Naive thymus-derived CD8-positive, alpha-beta T cell (primary cell): Measurements from ENCODE around the gene IFI6. TPM values are rescaled to one million over a fixed set of nuclear protein-coding genes. Genes with fewer than 3 reads are reported as not detected.
"Not testable (repeated sequence)": the region's sequence is repeated elsewhere in the genome, so short reads cannot be mapped to it uniquely, and the experiment has no call there.

Source experiments
- ATAC-seq, 2 donors: fragments of 150-1000 bp; cut with Tn5 transposase in 1 of 2; sonication (Bioruptor Pico), chemical (Tn5 transposase) in 1 of 2; 1 replicate in 1 of 2; 2 replicates in 1 of 2; pipeline ENCODE4 v1.10.0; 2021; ENCODE audit warnings: mild to moderate bottlenecking in 2 of 2, moderate library complexity in 2 of 2
- POLR2A ChIA-PET: fragments of 350-600 bp; sonication (Branson Sonifier 250); formaldehyde crosslinking; loops from one replicate; lab custom pipeline; 2021; ENCODE audit warnings: antibody characterized with exemption; lab: Charles Lee
- DNase-seq, 10 donors: peaks; one replicate each; pipeline versions ENCODE4 v3.0.0 to v3.0.0-alpha.2; 2020 to 2022
- H3K27ac Mint-ChIP-seq, 10 donors: one replicate each; pipeline ENCODE4 v1.8.0; 2020 to 2022; ENCODE audit warnings: mild to moderate bottlenecking in 10 of 10, mixed read lengths in 10 of 10, moderate library complexity in 4 of 10, inconsistent platforms in 1 of 10
- H3K27me3 Mint-ChIP-seq, 5 donors: one replicate each; pipeline ENCODE4 v1.8.0; 2021 to 2022; ENCODE audit warnings: mixed read lengths in 5 of 5
- H3K36me3 Mint-ChIP-seq, 3 donors: one replicate each; pipeline ENCODE4 v1.8.0; 2020 to 2022; ENCODE audit warnings: mixed read lengths in 3 of 3, mild to moderate bottlenecking in 2 of 3, inconsistent platforms in 1 of 3
- H3K4me1 Mint-ChIP-seq, 4 donors: one replicate each; pipeline ENCODE4 v1.8.0; 2021 to 2022; ENCODE audit warnings: mixed read lengths in 4 of 4
- H3K4me3 Mint-ChIP-seq, 10 donors: one replicate each; pipeline ENCODE4 v1.8.0; 2020 to 2022; ENCODE audit warnings: mild to moderate bottlenecking in 10 of 10, mixed read lengths in 10 of 10, moderate library complexity in 6 of 10, inconsistent platforms in 1 of 10
- H3K9me3 Mint-ChIP-seq, 9 donors: one replicate each; pipeline ENCODE4 v1.8.0; 2020 to 2022; ENCODE audit warnings: mixed read lengths in 9 of 9, mild to moderate bottlenecking in 3 of 9, inconsistent platforms in 1 of 9, moderate library complexity in 1 of 9
- polyA plus RNA-seq, 3 donors: library from polyadenylated mRNA; unstranded; fragments of 300-500 nt; fragmentation: Illumina TruSeq; gene quantifications; one replicate each; pipeline ENCODE4 v1.2.3, GENCODE V29; 2021
- total RNA-seq, 8 experiments: library from RNA in 2 of 8; stranded (reverse) in 2 of 8; gene quantifications; one replicate each; pipeline ENCODE4 v1.2.3 and lab custom pipeline; 2021 to 2026

The IFI6 gene, protein sequence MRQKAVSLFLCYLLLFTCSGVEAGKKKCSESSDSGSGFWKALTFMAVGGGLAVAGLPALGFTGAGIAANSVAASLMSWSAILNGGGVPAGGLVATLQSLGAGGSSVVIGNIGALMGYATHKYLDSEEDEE
- total RNA-seq (10 to 100 TPM; 23.3 to 24.5 TPM), polyA plus RNA-seq (100 to 1,000 TPM; 145 to 171 (median 146) TPM), total RNA-seq (lab: John Stamatoyannopoulos, UW) (3.2 to 11.6 (median 7.4) reads per million in 6 experiments)

DNA sequence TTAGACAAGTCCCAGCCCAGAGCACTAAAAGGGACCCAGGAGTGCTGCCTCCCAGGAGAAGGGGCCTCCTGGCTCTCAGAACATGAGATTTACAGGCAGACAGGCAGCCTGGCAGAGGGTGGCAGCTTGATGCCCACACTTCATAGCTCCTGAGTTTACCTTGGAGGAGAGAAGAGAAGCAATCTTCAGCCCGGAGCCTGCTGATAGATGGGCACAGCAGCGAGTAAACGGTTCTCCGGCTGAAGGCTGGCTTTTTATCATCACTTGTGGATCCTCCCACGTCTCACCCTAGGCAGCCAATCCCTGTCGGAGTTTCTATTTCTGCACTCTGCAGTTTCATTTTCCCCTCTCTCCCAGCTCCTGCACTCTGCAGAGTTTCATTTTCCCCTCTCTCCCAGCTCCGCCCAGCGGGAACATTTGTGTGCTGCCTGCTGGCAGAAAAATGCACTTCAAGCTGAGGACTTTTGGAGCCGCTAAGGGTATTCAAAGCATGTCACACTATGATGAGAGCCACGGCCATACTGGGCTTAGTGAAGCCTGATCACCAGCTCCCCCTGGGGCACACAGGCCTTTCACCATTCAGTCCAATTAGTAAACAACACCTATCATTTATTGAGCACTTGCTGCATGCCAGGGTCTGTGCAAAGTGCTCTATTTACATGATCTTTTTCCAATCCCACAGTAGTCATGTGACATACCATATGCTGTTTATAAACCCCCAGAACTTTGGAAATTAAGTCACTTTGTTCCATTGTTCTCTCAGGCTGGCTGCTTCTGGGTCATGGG is at the start of gene IFI6:
Gene IFI6, minus strand, starts transcription at position 229 of the 786 bp plus-strand sequence. CDS start 2,878 bp downstream, outside the sequence.
- Mint-ChIP-seq H3K27me3 (no peaks in the 10 kb centered on the region), H3K9me3 (no peaks in the 10 kb centered on the region), H3K4me1 (peaks cover 14 to 46% (median 40%) of the 10 kb centered on the region in 4 donors), H3K4me3 (peak within 1 kb of the TSS; percentile 88 to 99 (median 98)), H3K27ac (peak within 1 kb of the TSS; percentile 94 to 99 (median 99)), H3K36me3 (peaks cover 0 to 7% (median 6%) of the 10 kb centered on the region in 3 donors)
- POLR2A ChIA-PET, result interaction anchor here (0.7 to 2.2 kb wide), 11 partner anchors 10 to 370 kb away, joined by 3 to 17 read pairs (median 4); partner anchors contain the start of genes FAM76A and PPP1R8
- DNase-seq (peak; percentile 50 to 86 (median 78)), ATAC-seq (peak; percentile 89 to 94)

DNA sequence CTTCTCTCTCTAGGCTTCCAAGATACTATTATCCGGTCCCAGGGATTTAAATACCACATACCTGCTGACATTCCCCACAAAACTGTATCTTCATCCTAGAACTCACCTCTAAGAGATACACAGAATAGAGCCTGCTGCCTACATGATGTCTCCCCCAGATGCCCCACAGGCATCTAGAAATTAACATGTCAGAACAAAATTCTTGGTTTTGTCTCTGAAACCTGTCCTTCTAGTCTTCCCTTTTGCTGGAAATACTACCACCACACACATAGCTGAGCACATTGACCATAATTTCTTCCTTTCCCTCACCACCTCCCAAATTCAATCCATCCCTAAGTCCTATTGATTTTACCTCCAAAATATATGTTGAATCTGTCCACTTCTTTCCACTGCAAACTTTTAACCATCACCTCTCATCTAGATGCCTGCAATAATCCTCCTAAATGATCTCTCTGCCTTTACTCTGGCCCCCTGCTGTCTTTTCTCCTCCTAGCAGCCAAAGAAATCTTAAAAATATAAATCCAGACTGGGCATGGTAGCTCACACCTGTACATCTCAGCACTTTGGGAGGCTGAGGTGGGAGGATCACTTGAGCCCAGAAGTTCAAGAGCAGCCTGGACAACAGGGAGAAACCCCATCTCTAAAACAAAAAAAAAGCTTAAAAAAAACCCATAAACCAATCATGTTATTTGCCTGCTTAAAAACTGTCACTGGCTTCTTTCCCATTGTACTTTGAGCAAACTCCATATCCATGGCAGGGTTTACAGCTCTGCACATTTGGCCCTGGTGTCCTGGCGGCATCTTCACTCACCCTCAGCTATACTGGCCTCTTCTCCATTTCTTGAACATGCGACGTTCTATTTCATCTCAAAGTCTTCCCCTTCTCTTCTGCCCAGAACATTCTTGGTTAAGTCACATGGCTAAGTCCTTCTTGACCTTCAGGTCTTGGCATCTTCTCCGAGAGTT is 47.6 kb upstream of the IFI6 start:
- DNase-seq (peak in 2 of 10 donors; percentile 10 to 17), ATAC-seq (peak; percentile 60 to 61)
- Mint-ChIP-seq H3K9me3 (peaks cover 0 to 12% (median 9%) of the 10 kb centered on the region in 9 donors), H3K27me3 (peaks cover 8 to 19% (median 15%) of the 10 kb centered on the region in 5 donors), H3K27ac (peak overlapping the region in 4 of 10 donors; percentile 1 to 54 (median 36)), H3K4me1 (peaks cover 0 to 2% (median 1%) of the 10 kb centered on the region in 4 donors), H3K36me3 (peaks cover 0 to 9% (median 8%) of the 10 kb centered on the region in 3 donors), H3K4me3 (no peak overlapping the region)
- POLR2A ChIA-PET, result no interaction called here

DNA sequence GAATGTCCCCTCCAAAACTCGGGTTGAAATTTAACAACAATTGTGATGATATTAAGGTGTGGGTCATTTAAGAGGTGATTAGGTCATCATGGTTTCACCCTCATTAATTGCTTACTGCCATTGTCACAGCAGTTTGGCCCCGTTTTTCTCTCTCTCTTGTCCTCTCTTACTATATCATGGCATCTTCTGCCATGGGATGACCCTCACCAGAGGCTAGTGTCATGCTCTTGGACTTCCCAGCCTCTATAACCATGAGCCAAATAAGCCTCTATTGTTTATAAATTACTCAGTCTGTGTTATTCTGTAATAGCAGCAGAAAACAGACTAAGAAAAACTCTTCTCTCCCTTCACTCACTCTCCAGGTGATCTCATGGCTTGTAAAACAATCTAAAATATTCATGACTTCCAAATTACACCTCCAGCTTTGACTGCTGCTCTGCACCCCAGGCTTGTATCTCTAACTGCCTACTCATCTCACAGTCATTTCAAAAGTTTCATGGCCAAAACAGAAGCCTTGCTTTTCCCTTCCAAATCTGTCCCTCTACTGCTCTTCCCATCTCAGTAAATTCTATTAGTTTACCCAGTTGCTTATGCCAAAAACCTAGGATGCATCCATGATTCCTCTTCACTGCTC is 44.4 kb upstream of the IFI6 start:
- Mint-ChIP-seq H3K27me3 (peaks cover 8 to 22% (median 15%) of the 10 kb centered on the region in 5 donors), H3K4me3 (no peak overlapping the region), H3K27ac (peak overlapping the region in 1 of 10 donors; percentile 37), H3K4me1 (peaks cover 2 to 16% (median 11%) of the 10 kb centered on the region in 4 donors), H3K36me3 (peaks cover 0 to 9% (median 8%) of the 10 kb centered on the region in 3 donors), H3K9me3 (peaks cover 0 to 12% (median 9%) of the 10 kb centered on the region in 9 donors)
- POLR2A ChIA-PET, result no interaction called here
- DNase-seq (no peak), ATAC-seq (no peak)

DNA sequence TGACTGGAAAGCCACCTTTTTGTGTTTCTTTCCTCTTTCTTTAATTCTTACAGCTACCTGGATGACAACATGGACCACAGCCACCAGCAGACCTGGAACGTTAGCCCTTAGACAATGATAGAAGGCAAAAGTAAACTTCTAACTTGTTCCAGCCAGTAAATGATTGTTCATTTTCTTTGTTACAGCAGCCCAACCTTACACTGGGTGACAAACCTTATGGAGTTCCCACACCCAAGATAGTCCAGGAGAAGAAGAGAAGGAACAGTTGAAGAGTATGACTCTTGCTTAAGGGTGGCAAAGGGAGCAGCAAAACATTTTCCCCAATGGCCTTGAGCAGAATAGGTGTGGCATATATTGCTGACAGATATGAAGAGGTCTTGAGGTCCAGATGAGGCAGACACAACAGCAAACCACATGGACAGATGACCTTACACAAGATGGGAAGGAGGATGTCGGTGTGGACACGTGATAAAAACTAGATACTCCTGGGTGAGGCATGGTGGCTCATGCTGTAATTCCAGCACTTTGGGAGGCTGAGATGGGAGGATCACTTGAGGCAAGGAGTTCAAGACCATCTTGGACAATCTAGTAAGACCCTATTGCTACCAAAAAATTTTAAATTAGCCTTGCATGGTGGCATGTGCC is 42.0 kb upstream of the IFI6 start:
- H3K4me1 Mint-ChIP-seq, result peaks cover 0 to 16% (median 11%) of the 10 kb centered on the region in 4 donors
- POLR2A ChIA-PET, result no interaction called here
- no peak overlapping the region for H3K4me3 Mint-ChIP-seq
- H3K9me3 Mint-ChIP-seq, result peaks cover 0 to 12% (median 9%) of the 10 kb centered on the region in 9 donors
- peak overlapping the region in 1 of 10 donors; percentile 39 for H3K27ac Mint-ChIP-seq
- H3K27me3 Mint-ChIP-seq, result peaks cover 8 to 20% (median 15%) of the 10 kb centered on the region in 5 donors
- ATAC-seq (no peak), DNase-seq (no peak)
- peaks cover 0 to 9% (median 8%) of the 10 kb centered on the region in 3 donors for H3K36me3 Mint-ChIP-seq

DNA sequence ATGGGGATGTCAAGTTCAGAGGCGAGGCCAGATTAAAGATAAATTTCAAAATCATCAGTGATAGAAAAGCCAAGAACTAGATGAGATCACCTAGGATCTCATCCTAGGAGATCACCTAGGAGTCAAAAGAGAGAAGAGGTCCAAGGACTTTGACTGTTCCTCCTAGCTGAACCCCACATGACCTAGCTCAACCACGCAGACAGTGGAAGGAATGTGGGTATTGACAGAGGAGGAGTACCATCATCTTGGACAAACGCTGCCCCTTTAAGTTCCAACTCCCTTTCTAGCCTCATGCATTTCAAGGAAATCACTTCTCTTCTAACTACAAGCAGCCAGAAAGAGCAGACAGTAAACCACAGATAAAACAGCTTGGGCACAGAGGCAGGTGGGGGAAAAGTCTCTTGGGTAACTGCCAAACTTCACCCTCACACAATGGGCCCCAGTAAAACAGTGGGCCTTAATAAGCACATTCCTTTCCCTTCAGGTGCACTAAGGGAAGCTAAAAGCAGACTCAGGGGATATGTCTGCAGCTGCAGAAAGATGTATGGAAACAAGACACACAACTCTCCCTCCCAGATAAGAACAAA is 41.2 kb upstream of the IFI6 start:
- H3K27me3 Mint-ChIP-seq, result peaks cover 8 to 20% (median 15%) of the 10 kb centered on the region in 5 donors
- ATAC-seq (no peak), DNase-seq (no peak)
- no peak overlapping the region for H3K4me3 Mint-ChIP-seq
- peaks cover 0 to 12% (median 9%) of the 10 kb centered on the region in 9 donors for H3K9me3 Mint-ChIP-seq
- POLR2A ChIA-PET, result no interaction called here
- H3K27ac Mint-ChIP-seq, result peak overlapping the region in 4 of 10 donors; percentile 0 to 70 (median 24)
- H3K4me1 Mint-ChIP-seq, result peaks cover 0 to 16% (median 11%) of the 10 kb centered on the region in 4 donors
- peaks cover 0 to 13% (median 8%) of the 10 kb centered on the region in 3 donors for H3K36me3 Mint-ChIP-seq

DNA sequence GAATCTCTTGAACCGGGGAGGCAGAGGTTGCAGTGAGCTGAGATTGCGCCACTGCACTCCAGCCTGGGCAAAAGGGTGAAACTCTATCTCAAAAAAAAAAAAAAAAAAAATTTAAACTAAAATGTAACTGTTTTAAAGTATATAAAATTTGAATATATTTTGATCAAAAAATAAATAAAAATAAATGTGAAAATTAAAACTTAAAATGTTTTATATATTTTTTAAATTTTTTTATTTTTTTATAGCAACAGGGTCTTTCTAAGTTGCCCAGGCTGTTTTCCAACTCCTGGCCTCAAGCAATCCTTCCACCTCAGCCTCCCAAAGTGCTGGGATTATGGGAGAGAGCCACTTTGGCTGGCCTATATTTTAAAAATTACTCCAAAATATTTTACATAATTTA is 38.6 kb upstream of the IFI6 start:
- no peak overlapping the region for H3K27ac Mint-ChIP-seq
- peaks cover 0 to 2% (median 0%) of the 10 kb centered on the region in 9 donors for H3K9me3 Mint-ChIP-seq
- H3K4me1 Mint-ChIP-seq, result peaks cover 0 to 16% (median 11%) of the 10 kb centered on the region in 4 donors
- ATAC-seq (no peak), DNase-seq (no peak)
- peaks cover 0 to 6% (median 0%) of the 10 kb centered on the region in 3 donors for H3K36me3 Mint-ChIP-seq
- POLR2A ChIA-PET, result no interaction called here
- peaks cover 0 to 6% (median 4%) of the 10 kb centered on the region in 5 donors for H3K27me3 Mint-ChIP-seq
- no peak overlapping the region for H3K4me3 Mint-ChIP-seq

DNA sequence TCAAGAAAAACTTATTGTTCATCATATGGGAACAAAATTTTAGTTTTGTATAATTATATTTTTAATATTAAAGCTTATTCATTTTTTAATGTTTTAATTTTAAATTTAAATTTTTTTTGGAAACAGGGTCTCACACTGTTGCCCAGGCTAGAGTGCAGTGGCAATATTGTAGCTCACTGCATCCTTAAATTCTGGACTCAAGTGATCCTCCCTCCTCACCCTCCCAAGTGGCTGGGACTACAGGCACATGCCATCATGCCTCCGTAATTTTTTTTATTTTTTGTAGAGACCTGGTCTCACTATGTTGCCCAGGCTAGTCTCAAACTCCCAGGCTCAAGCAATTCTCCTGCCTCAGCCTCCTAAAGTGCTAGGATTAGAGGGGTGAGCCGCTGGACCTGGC is 33.6 kb upstream of the IFI6 start:
- Mint-ChIP-seq H3K27me3 (peaks cover 0 to 9% (median 0%) of the 10 kb centered on the region in 5 donors), H3K4me1 (no peaks in the 10 kb centered on the region), H3K9me3 (peaks cover 0 to 23% (median 9%) of the 10 kb centered on the region in 9 donors), H3K27ac (no peak overlapping the region), H3K4me3 (no peak overlapping the region), H3K36me3 (peaks cover 0 to 18% (median 17%) of the 10 kb centered on the region in 3 donors)
- DNase-seq (no peak), ATAC-seq (no peak)
- POLR2A ChIA-PET, result no interaction called here

DNA sequence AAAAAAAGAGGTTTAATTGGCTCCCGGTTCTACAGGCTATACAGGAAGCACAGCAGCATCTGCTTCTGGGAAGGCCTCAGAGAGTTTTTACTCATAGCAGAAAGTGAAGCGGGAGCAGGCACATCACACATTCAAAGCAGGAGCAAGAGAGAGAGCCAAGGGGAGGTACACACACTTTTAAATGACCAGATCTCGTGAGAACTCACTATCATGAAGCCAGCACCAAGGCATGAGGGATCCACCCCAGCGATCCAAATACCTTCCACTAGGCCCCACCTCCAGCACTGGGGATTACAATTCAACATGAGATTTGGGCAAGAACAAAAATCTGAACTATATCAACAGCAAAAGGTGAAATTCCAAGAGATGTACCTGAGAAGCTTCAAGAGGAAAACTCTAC is 33.0 kb upstream of the IFI6 start:
- DNase-seq (no peak), ATAC-seq (no peak)
- H3K9me3 Mint-ChIP-seq, result peaks cover 0 to 23% (median 9%) of the 10 kb centered on the region in 9 donors
- no peak overlapping the region for H3K4me3 Mint-ChIP-seq
- POLR2A ChIA-PET, result no interaction called here
- peak overlapping the region in 1 of 10 donors; percentile 51 for H3K27ac Mint-ChIP-seq
- no peaks in the 10 kb centered on the region for H3K4me1 Mint-ChIP-seq
- peaks cover 0 to 18% (median 17%) of the 10 kb centered on the region in 3 donors for H3K36me3 Mint-ChIP-seq
- peaks cover 0 to 10% (median 0%) of the 10 kb centered on the region in 5 donors for H3K27me3 Mint-ChIP-seq

DNA sequence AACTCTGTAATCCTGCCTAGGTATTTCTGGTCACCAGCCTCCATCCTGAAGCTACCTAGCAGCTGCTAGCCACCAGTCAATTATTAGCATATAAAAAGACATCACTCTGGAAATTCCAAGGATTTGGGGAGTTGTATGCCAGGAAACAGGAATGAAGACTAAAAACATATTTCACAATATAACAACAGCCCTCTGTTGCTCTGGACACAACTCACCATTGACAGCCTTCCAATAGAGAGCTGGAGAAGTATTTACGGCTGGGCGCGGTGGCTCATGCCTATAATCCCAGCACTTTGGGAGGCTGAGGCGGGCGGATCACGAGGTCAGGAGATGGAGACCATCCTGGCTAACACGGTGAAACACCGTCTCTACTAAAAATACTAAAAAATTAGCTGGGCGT is 24.8 kb upstream of the IFI6 start:
- POLR2A ChIA-PET, H3K4me1 Mint-ChIP-seq, H3K27ac Mint-ChIP-seq, H3K4me3 Mint-ChIP-seq, ATAC-seq, DNase-seq, H3K36me3 Mint-ChIP-seq, H3K27me3 Mint-ChIP-seq: not testable (repeated sequence)
- peaks cover 0 to 11% (median 0%) of the 10 kb centered on the region in 9 donors for H3K9me3 Mint-ChIP-seq

DNA sequence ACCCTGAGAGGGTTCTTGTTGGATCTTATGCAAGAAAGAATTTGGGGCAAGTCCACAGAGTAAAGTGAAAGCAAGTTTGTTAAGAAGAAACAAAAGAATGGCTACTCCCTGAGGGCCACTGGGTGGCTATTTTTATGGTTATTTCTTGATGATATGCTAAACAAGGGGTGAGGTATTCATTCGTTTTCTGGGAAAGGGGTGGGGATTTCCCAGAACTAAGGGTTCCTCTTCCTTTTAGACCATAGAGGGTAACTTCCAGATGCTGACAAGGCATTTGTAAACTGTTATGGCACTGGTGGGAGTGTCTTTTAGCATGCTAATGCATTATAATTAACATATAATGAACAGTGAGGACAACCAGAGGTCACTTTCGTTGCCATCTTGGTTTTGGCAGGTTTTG is 18.2 kb upstream of the IFI6 start:
- POLR2A ChIA-PET, result no interaction called here
- Mint-ChIP-seq H3K36me3 (no peaks in the 10 kb centered on the region), H3K4me1 (no peaks in the 10 kb centered on the region), H3K9me3 (peaks cover 0 to 4% (median 0%) of the 10 kb centered on the region in 9 donors), H3K4me3 (no peak overlapping the region), H3K27ac (no peak overlapping the region), H3K27me3 (no peaks in the 10 kb centered on the region)
- DNase-seq (no peak), ATAC-seq (no peak)
